ENCODE data around the gene SMG6. TPM values are rescaled to one million over a fixed set of nuclear protein-coding genes. Genes with fewer than 3 reads are reported as not detected.

SMG6 gene
- total and polyA plus RNA-seq, 2 of the 13 experiments (the other 11 are each of a cell fraction or from before 2014, with no cell fraction given) = 4.6 to 14.6 TPM

GRCh38 chr17:2274414-2274813 is 29.2 kb downstream of the SMG6 start (continued):
- TF ChIP-seq ZNF678 (CRISPR knock-in tag; IDR thresholded peaks at IDR 0.05) = no peak

DNA sequence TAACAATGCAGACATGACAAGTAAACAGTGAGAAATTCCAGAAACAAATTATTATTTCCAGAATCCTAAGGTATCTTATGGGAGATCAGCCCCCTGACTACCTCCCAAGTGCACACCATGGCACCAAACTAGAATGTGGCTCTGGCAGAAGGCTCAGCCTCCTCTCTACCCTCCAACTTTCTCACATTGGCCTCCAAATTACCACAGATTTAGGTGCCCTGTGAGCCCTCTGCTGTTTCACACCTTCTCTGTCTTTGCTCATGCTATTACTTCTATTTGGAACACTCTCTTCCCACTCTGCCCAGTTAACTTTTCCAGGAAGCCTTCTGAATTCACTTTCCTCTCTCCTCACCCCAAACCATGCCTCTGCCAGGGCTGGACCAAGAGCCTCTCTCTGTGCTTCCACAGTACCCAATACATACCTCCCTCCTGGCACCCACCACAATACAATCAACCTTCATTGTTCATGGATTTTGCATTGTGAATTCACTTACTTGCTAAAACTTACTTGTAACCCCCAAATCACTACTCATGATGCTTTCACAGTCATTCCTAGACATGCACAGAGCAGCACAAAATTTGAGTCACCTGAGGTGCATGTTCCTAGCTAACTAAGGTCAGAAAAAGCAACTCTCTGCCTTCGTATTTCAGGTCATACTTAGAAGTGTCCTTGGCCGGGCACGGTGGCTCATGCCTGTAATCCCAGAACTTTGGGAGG is 31.4 kb downstream of the SMG6 start:
- BruUV-seq (replicated peaks) = no TSS peak
- CTCF ChIA-PET (ENCODE audit: low intra/inter-chr PET ratio, low total read pairs) = no interaction called here
- H3K79me2 ChIP-seq (ENCODE audit: insufficient read depth, low read length) = no peaks in the 10 kb centered on the region
- in situ Hi-C loops (cut with HindIII; ENCODE audit: extremely low pct_ligation_motif_present, low pct_unique_long_range_greater_than_20kb) (no loop called here), intact Hi-C loops (cut with micrococcal nuclease; ENCODE audit: unreplicated experiment) (no loop called here)
- no peaks in the 10 kb centered on the region for H3K9me3 ChIP-seq (ENCODE audit: low read length)
- H4K20me1 ChIP-seq (ENCODE audit: insufficient read depth, low read length) = no peaks in the 10 kb centered on the region; the same call in 1 of the 2 replicates
- H3K27ac ChIP-seq (ENCODE audit: extremely low read length, insufficient read depth, low read length) = no peak overlapping the region
- TF ChIP-seq NR1H2 (CRISPR knock-in tag; IDR thresholded peaks at IDR 0.05; ENCODE audit: borderline replicate concordance, low read depth) (no peak), MBNL3 (CRISPR knock-in tag; conservative IDR thresholded peaks at IDR 0.05) (no peak), POLR2AphosphoS2 (IDR thresholded peaks at IDR 0.05; ENCODE audit: low read depth, low read length) (no peak), ZNF207 (IDR thresholded peaks at IDR 0.05; ENCODE audit: borderline replicate concordance) (no peak), ZNF552 (CRISPR knock-in tag; IDR thresholded peaks at IDR 0.05; ENCODE audit: borderline replicate concordance) (no peak), MAX (IDR thresholded peaks at IDR 0.05) (no peak), ZNF326 (CRISPR knock-in tag; IDR thresholded peaks at IDR 0.05; ENCODE audit: borderline replicate concordance) (no peak), ZFP41 (CRISPR knock-in tag; IDR thresholded peaks at IDR 0.05; ENCODE audit: borderline replicate concordance) (no peak), ZFX (CRISPR knock-in tag; IDR thresholded peaks at IDR 0.05; ENCODE audit: low read depth) (no peak), HMGA1 (CRISPR knock-in tag; conservative IDR thresholded peaks at IDR 0.05) (no peak), ZNF850 (CRISPR knock-in tag; conservative IDR thresholded peaks at IDR 0.05) (no peak)
- TF ChIP-seq, protein P1, sequence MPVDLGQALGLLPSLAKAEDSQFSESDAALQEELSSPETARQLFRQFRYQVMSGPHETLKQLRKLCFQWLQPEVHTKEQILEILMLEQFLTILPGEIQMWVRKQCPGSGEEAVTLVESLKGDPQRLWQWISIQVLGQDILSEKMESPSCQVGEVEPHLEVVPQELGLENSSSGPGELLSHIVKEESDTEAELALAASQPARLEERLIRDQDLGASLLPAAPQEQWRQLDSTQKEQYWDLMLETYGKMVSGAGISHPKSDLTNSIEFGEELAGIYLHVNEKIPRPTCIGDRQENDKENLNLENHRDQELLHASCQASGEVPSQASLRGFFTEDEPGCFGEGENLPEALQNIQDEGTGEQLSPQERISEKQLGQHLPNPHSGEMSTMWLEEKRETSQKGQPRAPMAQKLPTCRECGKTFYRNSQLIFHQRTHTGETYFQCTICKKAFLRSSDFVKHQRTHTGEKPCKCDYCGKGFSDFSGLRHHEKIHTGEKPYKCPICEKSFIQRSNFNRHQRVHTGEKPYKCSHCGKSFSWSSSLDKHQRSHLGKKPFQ (CRISPR knock-in tag; IDR thresholded peaks at IDR 0.05; ENCODE audit: insufficient replicate concordance) = no peak
- TF ChIP-seq, protein P2, sequence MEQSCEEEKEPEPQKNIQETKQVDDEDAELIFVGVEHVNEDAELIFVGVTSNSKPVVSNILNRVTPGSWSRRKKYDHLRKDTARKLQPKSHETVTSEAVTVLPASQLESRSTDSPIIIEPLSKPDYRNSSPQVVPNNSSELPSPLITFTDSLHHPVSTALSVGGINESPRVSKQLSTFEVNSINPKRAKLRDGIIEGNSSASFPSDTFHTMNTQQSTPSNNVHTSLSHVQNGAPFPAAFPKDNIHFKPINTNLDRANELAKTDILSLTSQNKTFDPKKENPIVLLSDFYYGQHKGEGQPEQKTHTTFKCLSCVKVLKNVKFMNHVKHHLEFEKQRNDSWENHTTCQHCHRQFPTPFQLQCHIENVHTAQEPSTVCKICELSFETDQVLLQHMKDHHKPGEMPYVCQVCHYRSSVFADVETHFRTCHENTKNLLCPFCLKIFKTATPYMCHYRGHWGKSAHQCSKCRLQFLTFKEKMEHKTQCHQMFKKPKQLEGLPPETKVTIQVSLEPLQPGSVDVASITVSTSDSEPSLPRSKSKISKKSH (CRISPR knock-in tag; IDR thresholded peaks at IDR 0.05; ENCODE audit: borderline replicate concordance) = no peak
- H3K9ac ChIP-seq (ENCODE audit: insufficient read depth, low read depth, low read length) = no peak overlapping the region
- H2AFZ ChIP-seq (ENCODE audit: low read length) = no peak overlapping the region
- DNase-seq (ENCODE audit: low spot score) (no peak), FAIRE-seq (no peak), ATAC-seq (no peak)
- H3K4me3 ChIP-seq (replicated peaks in 1 of 3; ENCODE audit: insufficient read depth in 1 of 3, low read depth in 2 of 3, low read length in 3 of 3) = no peak overlapping the region
- no peak overlapping the region for H3K4me2 ChIP-seq (ENCODE audit: low read depth, low read length)
- no peaks in the 10 kb centered on the region for H3K27me3 ChIP-seq (ENCODE audit: control insufficient read depth in 1 of 2, insufficient read depth in 2 of 2, low read length in 2 of 2)
- no peaks in the 10 kb centered on the region for H3K4me1 ChIP-seq (ENCODE audit: insufficient read depth, low read length)
- POLR2A ChIA-PET = no interaction called here
- WGBS (ENCODE audit: low lambda C conversion rate) = 98% methylated on average over 3 of the region's 3 CpGs
- H3K36me3 ChIP-seq (replicated peaks in 1 of 2; ENCODE audit: control insufficient read depth in 1 of 2, insufficient read depth in 2 of 2, low read length in 2 of 2) = peaks cover 7 to 21% of the 10 kb centered on the region in 2 experiments; a peak in 4 of 5 replicates

Measured in HepG2 (cell line).